AG04450 (cell line): Measurements from ENCODE around the gene WDR64. TPM values are rescaled to one million over a fixed set of nuclear protein-coding genes. Genes with fewer than 3 reads are reported as not detected.

Experiments
- CTCF ChIA-PET: fragments of 300-600, 350-600 bp; formaldehyde crosslinking; extraction: SDS; loops from one replicate; lab custom pipeline; 2022; ENCODE audit warnings: antibody characterized with exemption, inconsistent platforms; lab: Charles Lee
- POLR2A ChIA-PET: fragments of 350-600 bp; formaldehyde crosslinking; extraction: SDS; loops from one replicate; lab custom pipeline; 2021; ENCODE audit warnings: antibody characterized with exemption, inconsistent platforms; lab: Yijun Ruan, JAX
- DNase-seq: peaks from one replicate; pipeline ENCODE4 v3.0.0-alpha.2; 2011; ENCODE audit warnings: low read depth, low spot score
- H3K27ac ChIP-seq: one replicate; pipeline ENCODE4 v1.5.1; 2012; ENCODE audit warnings: low read depth, low read length, control low read depth
- H3K27me3 ChIP-seq: one replicate; pipeline ENCODE4 v1.6.0; 2012; ENCODE audit warnings: low read length; ENCODE audit not compliant: control insufficient read depth, insufficient read depth
- H3K4me3 ChIP-seq: 2 replicates; pipeline ENCODE4 v1.5.1; 2011; ENCODE audit warnings: mild to moderate bottlenecking, low read depth, low read length, control low read depth
- H3K9me3 ChIP-seq: 2 replicates; pipeline ENCODE4 v1.5.1; 2012; ENCODE audit warnings: low read length; ENCODE audit not compliant: control insufficient read depth, insufficient read depth
- CTCF ChIP-seq: IDR thresholded peaks from 2 replicates; pipeline ENCODE4 v1.5.1; 2011; ENCODE audit warnings: low read depth, low read length, control low read depth, inconsistent platforms
- polyA plus RNA-seq: library from polyadenylated mRNA; depleted of rRNA; stranded (reverse); fragments of >200 nt; gene quantifications from 2 replicates; pipeline ENCODE4 v1.2.3, GENCODE V29; 2011

WDR64 gene
- polyA plus RNA-seq, 1 experiment: not detected

GRCh38 chr1:241682921-241683320, 30.8 kb downstream of the WDR64 start:
- no peak overlapping the region for H3K27ac ChIP-seq
- DNase-seq: no peak
- no peak for TF ChIP-seq CTCF
- H3K27me3 ChIP-seq: no peaks in the 10 kb centered on the region
- ChIA-PET POLR2A (no interaction called here), CTCF (no interaction called here)
- no peak overlapping the region for H3K4me3 ChIP-seq
- H3K9me3 ChIP-seq: no peaks in the 10 kb centered on the region

- Histone ChIP-seq H3K9me3 (no peaks in the 10 kb centered on the region), H3K27me3 (no peaks in the 10 kb centered on the region), H3K27ac (no peak overlapping the region), H3K4me3 (no peak overlapping the region)
- ChIA-PET POLR2A (no interaction called here), CTCF (interaction anchor here (1.0 kb wide), 1 partner anchor 17 kb away, joined by 3 read pairs; no protein-coding TSS in a partner anchor)
- no peak for DNase-seq
- TF ChIP-seq CTCF: no peak
Measured at GRCh38 chr1:241684108-241684507, 32.0 kb downstream of the WDR64 start.

GRCh38 chr1:241688940-241689368, 36.9 kb downstream of the WDR64 start:
- ChIA-PET POLR2A (no interaction called here), CTCF (no interaction called here)
- H3K27ac ChIP-seq: no peak overlapping the region
- no peak for TF ChIP-seq CTCF
- DNase-seq: no peak
- no peaks in the 10 kb centered on the region for H3K9me3 ChIP-seq
- no peak overlapping the region for H3K4me3 ChIP-seq
- H3K27me3 ChIP-seq: no peaks in the 10 kb centered on the region

- Histone ChIP-seq H3K27ac (no peak overlapping the region), H3K27me3 (no peaks in the 10 kb centered on the region), H3K4me3 (no peak overlapping the region), H3K9me3 (no peaks in the 10 kb centered on the region)
- ChIA-PET POLR2A (no interaction called here), CTCF (interaction anchor here (0.6 kb wide), 1 partner anchor 965 kb away, joined by 3 read pairs; no protein-coding TSS in a partner anchor)
- TF ChIP-seq CTCF: no peak
- DNase-seq: no peak
Measured at GRCh38 chr1:241695246-241696171, 43.4 kb downstream of the WDR64 start.

- DNase-seq: no peak
- ChIA-PET CTCF (no interaction called here), POLR2A (no interaction called here)
- Histone ChIP-seq H3K9me3 (no peaks in the 10 kb centered on the region), H3K4me3 (no peak overlapping the region), H3K27ac (no peak overlapping the region), H3K27me3 (no peaks in the 10 kb centered on the region)
- TF ChIP-seq CTCF: no peak
Measured at GRCh38 chr1:241696172-241696814, 44.2 kb downstream of the WDR64 start.
